ENCODE measurements around the gene PIM2. TPM values are rescaled to one million over a fixed set of nuclear protein-coding genes. Genes with fewer than 3 reads are reported as not detected.

PIM2 gene
- total and polyA plus RNA-seq, 2 of the 4 experiments (the other 2 are of a cell fraction), result 7.3 to 9.4 TPM

GRCh38 chrX:48901069-48901468 is 17.8 kb downstream of the PIM2 start:
- no peak overlapping the region for H3K14ac ChIP-seq (replicated peaks; ENCODE audit: low read depth, low read length)
- peaks cover 6 to 22% of the 10 kb centered on the region in 2 experiments for H3K79me1 ChIP-seq (ENCODE audit: low read depth in 1 of 2, low read length in 2 of 2)
- H2AK9ac ChIP-seq (replicated peaks; ENCODE audit: low read depth, low read length, poor library complexity), result no peak overlapping the region
- H2AFZ ChIP-seq (replicated peaks; ENCODE audit: low read length, poor library complexity), result no peak overlapping the region
- dilution Hi-C loops (cut with HindIII; ENCODE audit: low sequenced_read_pairs, unreplicated experiment), result no loop called here
- 0 out of 2 replicates have a peak, but pooled peaks cover 2% of the 10 kb centered on the region for H3K4me1 ChIP-seq (ENCODE audit: control insufficient read depth, insufficient read depth, low read length)
- H4K20me1 ChIP-seq (ENCODE audit: insufficient read depth, low read length), result peaks cover 8% of the 10 kb centered on the region
- peaks cover 16% of the 10 kb centered on the region for H3K36me3 ChIP-seq (ENCODE audit: control insufficient read depth, insufficient read depth, low read length)
- no peak overlapping the region for H2BK5ac ChIP-seq (ENCODE audit: low read depth, low read length, poor library complexity, severe bottlenecking)
- no peak overlapping the region for H2BK120ac ChIP-seq (ENCODE audit: low read depth, low read length)
- DNase-seq (no peak), ATAC-seq (ENCODE audit: low read depth) (no peak)
- H2BK20ac ChIP-seq (ENCODE audit: low read depth, low read length), result no peak overlapping the region
- no peak overlapping the region for H2BK15ac ChIP-seq (ENCODE audit: low read depth, low read length)
- ChIA-PET CTCF (no interaction called here), POLR2A (ENCODE audit: unreplicated experiment) (no interaction called here)
- no peak overlapping the region for H4K8ac ChIP-seq (ENCODE audit: low read depth in 2 of 2, low read length in 2 of 2)
- no peak overlapping the region for H3K18ac ChIP-seq (ENCODE audit: low read depth, low read length)
- no CpG with 5 or more reads among the region's 7 CpGs for WGBS, 2 experiments (ENCODE audit: extremely low coverage in 2 of 2, insufficient read length in 1 of 2)
- H3K4ac ChIP-seq (ENCODE audit: low read depth, low read length), result no peak overlapping the region
- H3K4me2 ChIP-seq (ENCODE audit: low read depth, low read length), result no peak overlapping the region
- BruUV-seq (replicated peaks), result no TSS peak
- no peak overlapping the region for H3K4me3 ChIP-seq (ENCODE audit: insufficient read depth, low read depth, low read length)
- H3K9ac ChIP-seq (ENCODE audit: low read depth, low read length), result no peak overlapping the region
- no peak overlapping the region for H3K56ac ChIP-seq (ENCODE audit: extremely low read depth, insufficient read depth, low read length)
- H2AK5ac ChIP-seq (ENCODE audit: low read depth, low read length), result no peak overlapping the region
- H3K27ac ChIP-seq (ENCODE audit: insufficient read depth, low read length), result no peak overlapping the region
- no peaks in the 10 kb centered on the region; the same call in 1 of the 2 replicates for H3K9me3 ChIP-seq (ENCODE audit: control insufficient read depth, insufficient read depth, low read length)
- no peak overlapping the region for H3K23ac ChIP-seq (ENCODE audit: low read depth, low read length)
- no peak for TF ChIP-seq NFE2L2 (IDR thresholded peaks at IDR 0.05; ENCODE audit: low read depth, low read length)
- TF ChIP-seq CEBPB (IDR thresholded peaks at IDR 0.05; ENCODE audit: low read depth, low read length), result no peak
- no peak for TF ChIP-seq RAD21 (IDR thresholded peaks at IDR 0.05; ENCODE audit: low read length)
- in situ Hi-C loops (cut with MboI; ENCODE audit: low sequenced_read_pairs), result no loop called here
- no peak overlapping the region for H4K5ac ChIP-seq (ENCODE audit: low read depth, low read length)
- no peaks in the 10 kb centered on the region for H3K27me3 ChIP-seq (ENCODE audit: control insufficient read depth, insufficient read depth, low read length)
- no peak overlapping the region for H4K91ac ChIP-seq (ENCODE audit: insufficient read depth, low read depth, low read length)
- intact Hi-C loops (cut with micrococcal nuclease), result no loop called here
- H3K9me1 ChIP-seq (ENCODE audit: insufficient read depth, low read length), result no peaks in the 10 kb centered on the region
